Measurements from ENCODE around the gene TRAK2. TPM values are rescaled to one million over a fixed set of nuclear protein-coding genes. Genes with fewer than 3 reads are reported as not detected.
"Not testable (repeated sequence)": the region's sequence is repeated elsewhere in the genome, so short reads cannot be mapped to it uniquely, and the experiment has no call there.

The TRAK2 gene
- total RNA-seq, 2 donors from 2014 or later: 23.2 to 27.0 TPM

DNA sequence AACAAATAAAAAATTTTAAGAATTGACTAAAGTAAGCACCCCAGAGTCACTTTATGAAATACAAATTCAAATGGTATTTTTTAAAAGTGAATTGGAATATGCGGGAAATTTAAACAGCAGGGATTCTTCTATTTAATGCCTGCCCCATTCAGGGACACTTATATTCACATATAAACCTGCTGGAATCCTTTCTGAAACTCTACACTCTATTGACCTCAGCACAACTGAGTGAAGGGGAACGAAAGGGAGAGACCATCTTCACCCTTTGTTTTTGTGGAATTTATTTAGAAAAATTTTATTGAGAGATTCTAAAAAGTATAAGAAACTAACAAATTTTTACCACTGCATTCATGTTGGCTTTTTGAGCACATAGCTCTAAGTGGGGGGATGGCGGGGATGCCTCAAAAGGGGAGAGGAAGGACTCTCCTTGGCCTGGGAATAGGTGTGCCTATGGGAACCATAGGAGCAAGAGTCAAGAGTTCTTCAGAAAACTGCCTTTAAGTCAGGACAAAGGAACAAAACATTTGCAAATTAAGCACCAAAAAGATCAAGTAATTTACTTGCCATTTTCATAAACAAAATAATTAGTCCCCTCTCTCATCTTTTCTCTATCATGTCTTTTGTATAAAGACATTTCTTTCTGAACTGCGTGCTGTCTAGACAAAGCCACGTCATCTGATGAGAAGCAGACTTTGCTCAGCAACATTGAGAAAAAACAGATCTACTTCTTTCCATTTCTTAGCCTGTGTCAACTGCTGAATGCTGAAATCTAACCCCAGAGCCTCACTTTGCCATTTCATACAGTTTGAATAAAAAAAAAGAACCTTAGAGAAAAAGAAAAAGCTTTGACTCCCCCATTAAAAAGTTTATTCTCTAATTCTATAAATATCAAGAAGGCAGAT, 72.5 kb downstream of the TRAK2 start:
- Mint-ChIP-seq H3K36me3 (ENCODE audit: low read depth) (peaks cover 78% of the 10 kb centered on the region), H3K4me1 (no peaks in the 10 kb centered on the region), H3K4me3 (no peak overlapping the region), H3K27me3 (no peaks in the 10 kb centered on the region), H3K9me3 (no peaks in the 10 kb centered on the region), H3K27ac (peak overlapping the region; percentile 16)
- ATAC-seq (replicated peaks): no peak

DNA sequence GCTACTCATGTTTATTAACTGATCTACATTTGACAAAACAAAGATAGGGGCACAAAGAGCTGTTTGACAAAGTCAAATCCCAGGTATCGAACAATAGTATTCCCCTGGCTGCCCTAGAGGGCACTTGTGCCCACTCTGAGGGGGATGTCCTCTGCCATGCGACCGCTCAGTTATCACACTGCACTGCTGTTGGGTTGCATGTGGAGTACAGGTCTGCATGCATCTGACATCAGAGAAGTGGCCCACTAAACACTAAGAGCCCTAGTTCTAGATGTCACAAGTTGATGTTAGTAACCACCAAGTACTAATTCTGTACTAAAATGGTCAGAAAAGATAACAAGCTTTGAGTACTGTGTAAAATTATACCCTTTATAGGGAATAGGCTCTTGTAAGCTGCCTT, 74.0 kb downstream of the TRAK2 start:
- no peak for ATAC-seq (replicated peaks)
- Mint-ChIP-seq H3K4me3 (no peak overlapping the region), H3K4me1 (no peaks in the 10 kb centered on the region), H3K27me3 (no peaks in the 10 kb centered on the region), H3K27ac (no peak overlapping the region), H3K36me3 (ENCODE audit: low read depth) (peaks cover 71% of the 10 kb centered on the region), H3K9me3 (no peaks in the 10 kb centered on the region)

DNA sequence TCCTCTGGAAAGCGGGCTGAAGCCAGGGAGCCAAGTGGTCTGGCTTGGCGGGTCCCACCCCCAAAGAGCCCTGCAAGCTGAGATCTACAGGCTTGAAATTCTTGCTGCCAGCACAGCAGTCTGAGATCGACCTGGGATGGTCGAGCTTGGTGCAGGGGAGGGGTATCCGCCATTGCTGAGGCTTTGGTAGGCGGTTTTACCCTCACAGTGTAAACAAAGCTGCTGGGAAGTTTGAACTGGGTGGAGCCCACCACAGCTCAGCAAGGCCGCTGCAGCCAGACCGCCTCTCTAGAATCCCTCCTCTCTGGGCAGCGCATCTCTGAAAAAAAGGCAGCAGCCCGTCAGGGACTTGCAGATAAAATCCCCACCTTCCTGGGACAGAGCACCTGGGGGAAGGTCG, 81.5 kb downstream of the TRAK2 start:
- Mint-ChIP-seq H3K27ac (no peak overlapping the region), H3K4me1 (peaks cover 6% of the 10 kb centered on the region), H3K9me3 (peaks cover 4% of the 10 kb centered on the region), H3K36me3 (ENCODE audit: low read depth) (peaks cover 60% of the 10 kb centered on the region), H3K4me3 (no peak overlapping the region), H3K27me3 (no peaks in the 10 kb centered on the region)
- no peak for ATAC-seq (replicated peaks)

DNA sequence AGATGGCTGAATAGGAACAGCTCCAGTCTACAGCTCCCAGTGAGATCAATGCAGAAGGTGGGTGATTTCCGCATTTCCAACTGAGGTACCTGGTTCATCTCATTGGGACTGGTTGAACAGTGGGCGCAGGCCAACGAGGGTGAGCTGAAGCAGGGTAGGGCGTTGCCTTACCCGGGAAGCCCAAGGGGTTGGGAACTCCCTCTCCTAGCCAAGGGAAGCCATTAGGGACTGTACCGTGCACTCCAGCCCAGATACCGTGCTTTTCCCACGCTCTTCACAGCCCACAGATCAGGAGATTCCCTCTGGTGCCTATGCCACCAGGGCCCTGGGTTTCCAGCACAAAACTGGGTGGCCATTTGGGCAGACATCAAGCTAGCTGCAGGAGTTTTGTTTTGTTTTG, 81.9 kb downstream of the TRAK2 start:
- H3K27me3 Mint-ChIP-seq; H3K9me3 Mint-ChIP-seq; H3K27ac Mint-ChIP-seq; ATAC-seq (replicated peaks); H3K4me1 Mint-ChIP-seq; H3K4me3 Mint-ChIP-seq: not testable (repeated sequence)
- peaks cover 60% of the 10 kb centered on the region for H3K36me3 Mint-ChIP-seq (ENCODE audit: low read depth)

DNA sequence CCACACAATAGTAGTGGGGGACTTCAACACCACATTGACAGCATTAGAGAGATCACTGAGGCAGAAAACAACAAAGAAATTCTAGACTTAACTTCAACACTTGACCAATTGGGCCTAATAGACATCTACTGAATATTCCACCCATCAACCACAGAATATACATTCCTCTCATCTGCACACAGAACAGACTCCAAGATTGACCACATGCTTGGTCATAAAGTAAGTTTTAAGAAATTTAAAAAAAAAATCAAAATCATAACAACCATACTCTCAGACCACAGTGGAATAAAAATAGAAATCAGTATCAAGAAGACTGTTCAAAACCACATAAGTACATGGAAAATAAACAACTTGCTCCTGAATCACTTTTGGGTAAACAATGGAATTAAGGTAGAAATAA, 85.1 kb downstream of the TRAK2 start:
- no peak overlapping the region for H3K27ac Mint-ChIP-seq
- peaks cover 5% of the 10 kb centered on the region for H3K4me1 Mint-ChIP-seq
- no peak overlapping the region for H3K4me3 Mint-ChIP-seq
- H3K36me3 Mint-ChIP-seq (ENCODE audit: low read depth): peaks cover 42% of the 10 kb centered on the region
- H3K9me3 Mint-ChIP-seq: peaks cover 4% of the 10 kb centered on the region
- no peak for ATAC-seq (replicated peaks)
- no peaks in the 10 kb centered on the region for H3K27me3 Mint-ChIP-seq

DNA sequence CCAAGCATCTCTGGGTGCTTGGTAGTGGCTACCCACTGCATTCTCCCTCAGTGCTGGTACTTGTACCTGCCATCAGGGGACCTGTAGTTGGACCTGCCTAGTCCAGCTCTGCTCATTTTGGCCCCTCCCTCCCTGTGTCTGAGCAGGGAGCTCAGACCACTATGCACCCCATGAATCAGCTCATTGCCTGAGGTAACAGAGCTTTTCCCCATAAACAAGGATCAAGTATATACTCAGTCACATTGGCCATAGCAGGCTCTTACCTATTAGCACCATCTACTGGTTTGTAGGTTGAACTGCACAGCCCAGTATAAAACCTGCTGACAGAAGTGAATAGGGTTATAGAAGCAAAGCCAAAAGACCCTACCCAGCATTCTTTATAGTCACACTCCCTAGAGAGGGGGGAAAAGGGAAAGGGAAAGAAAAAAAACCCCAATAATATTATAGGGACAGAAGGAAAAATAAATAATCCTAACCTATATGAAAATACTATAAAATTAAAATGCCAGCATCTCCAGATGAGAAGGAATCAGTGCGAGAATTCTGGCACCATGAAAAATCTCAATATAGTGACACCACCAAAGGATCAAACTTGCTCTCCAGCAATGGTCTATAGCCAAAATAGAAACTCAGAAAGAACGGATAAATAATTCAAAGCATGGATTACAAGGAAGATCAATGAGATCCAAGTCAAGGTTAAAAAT, 87.2 kb downstream of the TRAK2 start:
- H3K27ac Mint-ChIP-seq: no peak overlapping the region
- peaks cover 4% of the 10 kb centered on the region for H3K9me3 Mint-ChIP-seq
- no peaks in the 10 kb centered on the region for H3K27me3 Mint-ChIP-seq
- peaks cover 3% of the 10 kb centered on the region for H3K4me1 Mint-ChIP-seq
- H3K4me3 Mint-ChIP-seq: no peak overlapping the region
- peak; percentile 92 for ATAC-seq (replicated peaks)
- H3K36me3 Mint-ChIP-seq (ENCODE audit: low read depth): peaks cover 32% of the 10 kb centered on the region

DNA sequence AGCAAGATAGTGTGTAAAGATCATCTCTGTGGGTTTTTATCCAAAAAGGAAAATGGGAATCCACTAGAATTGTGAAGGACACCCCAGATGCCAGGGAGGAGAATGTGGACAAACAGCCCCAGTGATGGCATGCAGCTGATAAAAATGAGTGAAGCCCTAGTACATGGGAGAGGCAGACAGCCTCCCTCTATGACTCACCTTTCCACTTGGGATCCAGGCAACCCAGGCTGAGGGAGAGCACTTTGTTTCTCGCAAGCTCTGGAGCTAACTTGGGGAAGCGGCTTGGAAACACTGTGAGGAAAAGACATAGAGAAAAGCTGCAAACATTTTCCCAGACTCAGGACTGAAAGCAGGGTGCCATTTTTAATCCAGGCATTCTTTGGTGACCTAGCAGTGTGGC, 88.9 kb downstream of the TRAK2 start:
- H3K4me1 Mint-ChIP-seq: peaks cover 7% of the 10 kb centered on the region

DNA sequence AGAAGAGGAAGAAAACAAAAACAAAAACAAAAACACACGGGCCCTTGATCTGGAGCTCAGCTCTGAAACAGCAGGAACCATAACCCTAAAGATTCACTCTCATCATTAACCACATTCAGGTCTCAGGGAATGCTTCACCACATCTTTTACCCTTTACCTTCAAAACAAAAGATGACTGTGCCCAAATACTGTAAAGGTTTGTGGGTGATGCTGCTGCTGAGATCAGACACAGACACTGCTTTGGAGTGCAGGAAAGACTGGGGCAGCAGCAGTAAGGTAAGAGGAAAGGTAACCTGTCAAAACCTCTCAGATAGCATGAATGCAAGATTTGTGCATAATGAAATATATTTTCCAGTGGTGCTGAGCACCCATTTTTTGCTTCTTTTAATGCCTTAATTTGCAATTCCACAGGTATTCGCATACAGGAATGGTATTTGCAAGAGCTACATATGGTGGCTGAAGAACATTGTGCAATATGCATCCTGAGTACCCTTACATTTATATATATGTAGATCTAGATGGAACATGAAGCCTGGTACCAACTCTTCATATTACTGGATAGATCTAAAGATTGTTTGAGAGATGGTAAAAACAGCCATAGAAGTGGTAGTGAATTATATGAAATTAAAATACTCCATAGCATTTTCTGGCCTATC, 90.1 kb downstream of the TRAK2 start:
- Mint-ChIP-seq H3K27me3 (no peaks in the 10 kb centered on the region), H3K36me3 (ENCODE audit: low read depth) (peaks cover 13% of the 10 kb centered on the region), H3K27ac (peak overlapping the region; percentile 35), H3K4me1 (peaks cover 7% of the 10 kb centered on the region), H3K4me3 (no peak overlapping the region), H3K9me3 (no peaks in the 10 kb centered on the region)
- ATAC-seq (replicated peaks): no peak

More for the DNA sequence above, 88.9 kb downstream of the TRAK2 start:
- no peak overlapping the region for H3K4me3 Mint-ChIP-seq
- peaks cover 20% of the 10 kb centered on the region for H3K36me3 Mint-ChIP-seq (ENCODE audit: low read depth)
- ATAC-seq (replicated peaks): no peak
- no peaks in the 10 kb centered on the region for H3K27me3 Mint-ChIP-seq
- peaks cover 4% of the 10 kb centered on the region for H3K9me3 Mint-ChIP-seq
- no peak overlapping the region for H3K27ac Mint-ChIP-seq

DNA sequence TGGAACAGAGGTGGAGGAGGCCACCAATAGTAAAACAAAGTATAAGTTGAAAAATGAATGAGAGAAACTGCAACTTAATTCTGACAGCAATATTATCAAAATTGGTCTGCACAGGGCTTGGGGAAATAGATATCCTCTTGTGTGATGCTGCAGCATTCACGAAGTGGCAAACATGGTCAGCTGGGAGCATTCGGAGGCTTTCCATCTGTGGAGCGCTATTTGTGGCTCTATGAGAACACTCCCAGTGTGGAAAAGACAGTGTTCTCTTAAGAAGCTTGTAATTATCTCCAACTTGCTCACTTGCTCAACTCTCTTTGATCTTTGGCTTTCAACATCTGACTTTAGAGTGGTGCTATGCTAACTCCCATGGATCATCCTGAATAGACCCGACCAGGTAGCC, 91.0 kb downstream of the TRAK2 start:
- no peaks in the 10 kb centered on the region for H3K9me3 Mint-ChIP-seq
- no peak for ATAC-seq (replicated peaks)
- H3K4me1 Mint-ChIP-seq: peaks cover 7% of the 10 kb centered on the region

DNA sequence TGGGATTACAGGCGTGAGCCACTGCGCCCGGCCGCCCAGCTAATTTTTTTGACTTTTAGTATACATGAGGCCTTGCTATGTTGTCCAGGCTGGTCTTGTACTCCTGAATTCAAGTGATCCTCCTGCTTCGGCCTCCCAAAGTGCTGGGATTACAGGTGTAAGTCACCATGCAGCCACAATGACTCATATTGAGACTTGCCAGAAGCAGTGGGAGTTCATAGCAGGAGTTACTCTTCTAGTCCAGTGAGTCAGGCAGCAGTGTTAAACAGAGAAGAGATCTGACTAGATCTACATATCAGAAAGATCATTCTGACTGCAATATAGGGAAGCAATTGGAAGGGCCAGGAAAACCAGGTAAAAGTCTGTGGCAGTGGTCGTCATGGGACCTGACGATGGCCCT, 92.6 kb downstream of the TRAK2 start:
- H3K9me3 Mint-ChIP-seq: no peaks in the 10 kb centered on the region
- H3K27ac Mint-ChIP-seq: peak overlapping the region; percentile 16
- H3K27me3 Mint-ChIP-seq: no peaks in the 10 kb centered on the region
- peak; percentile 97 for ATAC-seq (replicated peaks)
- H3K36me3 Mint-ChIP-seq (ENCODE audit: low read depth): peaks cover 13% of the 10 kb centered on the region
- no peak overlapping the region for H3K4me3 Mint-ChIP-seq
- H3K4me1 Mint-ChIP-seq: peaks cover 7% of the 10 kb centered on the region

More for the DNA sequence above, 91.0 kb downstream of the TRAK2 start:
- Mint-ChIP-seq H3K27ac (peak overlapping the region; percentile 35), H3K4me3 (no peak overlapping the region), H3K36me3 (ENCODE audit: low read depth) (peaks cover 13% of the 10 kb centered on the region), H3K27me3 (no peaks in the 10 kb centered on the region)

DNA sequence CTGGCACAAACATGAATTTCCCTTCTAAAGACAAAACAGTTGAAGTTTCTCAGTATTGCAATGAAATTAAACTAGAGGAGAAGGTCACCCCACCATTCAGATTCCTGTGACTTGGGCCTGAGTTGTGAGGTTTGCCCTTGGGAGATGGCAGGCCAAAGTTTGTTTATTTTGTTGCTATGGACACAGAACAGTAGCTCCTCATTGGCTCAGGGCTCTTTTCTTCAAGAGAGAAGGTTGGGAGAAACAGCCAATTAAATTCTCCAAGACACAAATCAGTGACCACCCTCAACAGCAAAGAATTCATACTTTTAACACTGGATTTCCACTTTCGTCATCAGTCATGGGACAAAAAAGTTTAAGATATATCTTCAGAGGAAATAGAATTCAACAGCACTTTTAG, 94.0 kb downstream of the TRAK2 start, which contains the start of gene FLACC1:
Gene FLACC1, minus strand, starts transcription at position 125 of the 400 bp plus-strand sequence. CDS start 5,941 bp downstream, outside the sequence.
- Mint-ChIP-seq H3K4me1 (peaks cover 7% of the 10 kb centered on the region), H3K4me3 (no peak within 1 kb of the TSS), H3K27me3 (no peaks in the 10 kb centered on the region), H3K36me3 (ENCODE audit: low read depth) (peaks cover 13% of the 10 kb centered on the region), H3K9me3 (no peaks in the 10 kb centered on the region), H3K27ac (no peak within 1 kb of the TSS)
- ATAC-seq (replicated peaks): no peak

DNA sequence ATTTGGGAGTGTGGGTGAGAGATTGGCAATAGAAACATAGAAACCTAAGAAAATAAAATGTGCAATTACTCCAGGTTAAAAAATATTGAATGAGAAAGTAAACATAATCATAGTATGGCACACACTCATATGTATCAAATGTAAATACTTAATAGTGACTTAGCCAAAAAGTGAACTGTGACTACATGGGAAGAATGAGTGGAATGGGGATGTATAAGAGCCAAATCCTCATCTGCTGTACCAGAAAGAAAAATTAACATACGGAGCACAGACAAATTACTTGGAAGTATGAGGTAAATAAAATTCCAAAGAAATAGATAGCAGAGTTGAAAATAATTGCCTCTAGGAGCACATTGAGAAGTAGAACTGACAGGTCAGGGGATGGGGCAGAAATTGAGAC, 98.1 kb downstream of the TRAK2 start:
- peaks cover 13% of the 10 kb centered on the region for H3K36me3 Mint-ChIP-seq (ENCODE audit: low read depth)
- H3K4me3 Mint-ChIP-seq: no peak overlapping the region
- ATAC-seq (replicated peaks): no peak
- H3K9me3 Mint-ChIP-seq: no peaks in the 10 kb centered on the region
- H3K27me3 Mint-ChIP-seq: no peaks in the 10 kb centered on the region
- H3K27ac Mint-ChIP-seq: no peak overlapping the region
- H3K4me1 Mint-ChIP-seq: no peaks in the 10 kb centered on the region

DNA sequence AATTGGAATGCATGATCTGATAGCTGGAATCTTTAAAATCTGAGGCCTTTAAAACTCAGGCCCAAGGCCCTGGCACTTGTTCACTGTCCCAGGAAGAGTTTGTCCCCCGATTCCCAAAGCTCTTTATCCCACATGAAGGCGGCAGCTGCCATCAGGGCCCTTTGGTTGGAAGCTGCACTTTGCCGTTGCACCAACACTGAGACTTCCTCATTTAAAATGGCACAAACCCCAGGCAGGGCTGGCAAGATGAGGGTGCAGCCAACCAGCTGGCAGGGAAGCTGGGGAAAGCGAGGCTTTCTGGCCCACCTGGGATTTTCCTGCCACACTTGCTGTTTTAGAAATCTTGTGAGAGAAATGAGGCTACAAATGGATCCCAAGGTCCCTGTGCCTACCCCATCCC, 100.4 kb downstream of the TRAK2 start:
- ATAC-seq (replicated peaks): no peak
- H3K9me3 Mint-ChIP-seq: no peaks in the 10 kb centered on the region
- H3K4me3 Mint-ChIP-seq: no peak overlapping the region
- no peak overlapping the region for H3K27ac Mint-ChIP-seq
- H3K27me3 Mint-ChIP-seq: no peaks in the 10 kb centered on the region
- no peaks in the 10 kb centered on the region for H3K4me1 Mint-ChIP-seq
- peaks cover 13% of the 10 kb centered on the region for H3K36me3 Mint-ChIP-seq (ENCODE audit: low read depth)

DNA sequence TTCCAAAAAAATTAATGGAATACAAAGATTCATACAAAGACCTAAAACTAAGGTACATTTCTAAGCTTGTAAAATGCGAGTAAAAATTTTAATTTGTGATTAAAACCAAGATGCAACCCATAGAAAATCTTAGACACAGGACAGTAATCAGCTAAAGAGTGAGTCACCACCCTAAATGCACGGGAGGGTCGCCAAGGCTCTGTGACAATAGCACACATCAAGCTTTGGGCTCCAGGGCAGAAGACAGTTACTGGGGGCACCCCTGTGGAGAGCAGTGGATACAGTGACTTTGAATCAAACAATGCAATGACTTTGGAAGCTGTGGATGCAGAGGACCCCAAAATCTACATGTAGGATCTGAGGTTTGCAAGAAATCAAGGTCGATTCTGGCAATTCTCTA, 101.7 kb downstream of the TRAK2 start:
- Mint-ChIP-seq H3K27ac (peak overlapping the region; percentile 23), H3K4me3 (no peak overlapping the region), H3K4me1 (no peaks in the 10 kb centered on the region), H3K27me3 (no peaks in the 10 kb centered on the region), H3K9me3 (no peaks in the 10 kb centered on the region), H3K36me3 (ENCODE audit: low read depth) (peaks cover 17% of the 10 kb centered on the region)
- ATAC-seq (replicated peaks): no peak
